ENCODE data around the gene METTL26.

DNA sequence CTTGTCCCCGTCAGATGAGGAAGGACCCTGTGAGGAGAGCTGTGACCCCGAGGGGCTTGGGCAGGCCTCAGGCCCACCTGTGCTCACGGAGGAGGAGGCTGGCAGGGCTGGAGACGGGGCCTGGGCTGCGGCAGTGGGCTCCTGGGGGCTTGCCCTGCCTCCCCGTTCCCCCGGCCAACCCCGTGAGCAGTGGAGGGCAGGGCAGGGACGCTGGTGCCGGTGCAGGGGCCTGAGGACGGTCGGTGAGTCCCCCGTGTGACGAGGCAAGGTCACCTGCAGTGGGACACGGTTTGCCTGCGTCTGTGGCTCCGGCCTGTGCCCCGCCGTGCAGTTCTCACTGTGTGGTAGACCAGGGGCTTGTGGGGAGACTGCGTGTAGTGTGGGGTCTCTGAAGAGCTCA lies 23.5 kb upstream of the METTL26 start:
- TF ChIP-seq, protein P1, sequence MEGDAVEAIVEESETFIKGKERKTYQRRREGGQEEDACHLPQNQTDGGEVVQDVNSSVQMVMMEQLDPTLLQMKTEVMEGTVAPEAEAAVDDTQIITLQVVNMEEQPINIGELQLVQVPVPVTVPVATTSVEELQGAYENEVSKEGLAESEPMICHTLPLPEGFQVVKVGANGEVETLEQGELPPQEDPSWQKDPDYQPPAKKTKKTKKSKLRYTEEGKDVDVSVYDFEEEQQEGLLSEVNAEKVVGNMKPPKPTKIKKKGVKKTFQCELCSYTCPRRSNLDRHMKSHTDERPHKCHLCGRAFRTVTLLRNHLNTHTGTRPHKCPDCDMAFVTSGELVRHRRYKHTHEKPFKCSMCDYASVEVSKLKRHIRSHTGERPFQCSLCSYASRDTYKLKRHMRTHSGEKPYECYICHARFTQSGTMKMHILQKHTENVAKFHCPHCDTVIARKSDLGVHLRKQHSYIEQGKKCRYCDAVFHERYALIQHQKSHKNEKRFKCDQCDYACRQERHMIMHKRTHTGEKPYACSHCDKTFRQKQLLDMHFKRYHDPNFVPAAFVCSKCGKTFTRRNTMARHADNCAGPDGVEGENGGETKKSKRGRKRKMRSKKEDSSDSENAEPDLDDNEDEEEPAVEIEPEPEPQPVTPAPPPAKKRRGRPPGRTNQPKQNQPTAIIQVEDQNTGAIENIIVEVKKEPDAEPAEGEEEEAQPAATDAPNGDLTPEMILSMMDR (IDR thresholded peaks at IDR 0.05): no peak
- no peak for TF ChIP-seq POLR2A (IDR thresholded peaks at IDR 0.05)
